HS-5 (cell line): ENCODE data around the gene RIPK1.
"Not testable (repeated sequence)": the region's sequence is repeated elsewhere in the genome, so short reads cannot be mapped to it uniquely, and the experiment has no call there.

Experiments
- DNase-seq: peaks from one replicate; pipeline ENCODE4 v3.0.0-alpha.2; 2012; ENCODE audit warnings: low read depth

Gene RIPK1

GRCh38 chr6:3045777-3046176 lies 22.5 kb upstream of the RIPK1 start:
- no peak for DNase-seq

- DNase-seq = no peak
Observed at GRCh38 chr6:3046295-3046694, 22.0 kb upstream of the RIPK1 start.

DNA sequence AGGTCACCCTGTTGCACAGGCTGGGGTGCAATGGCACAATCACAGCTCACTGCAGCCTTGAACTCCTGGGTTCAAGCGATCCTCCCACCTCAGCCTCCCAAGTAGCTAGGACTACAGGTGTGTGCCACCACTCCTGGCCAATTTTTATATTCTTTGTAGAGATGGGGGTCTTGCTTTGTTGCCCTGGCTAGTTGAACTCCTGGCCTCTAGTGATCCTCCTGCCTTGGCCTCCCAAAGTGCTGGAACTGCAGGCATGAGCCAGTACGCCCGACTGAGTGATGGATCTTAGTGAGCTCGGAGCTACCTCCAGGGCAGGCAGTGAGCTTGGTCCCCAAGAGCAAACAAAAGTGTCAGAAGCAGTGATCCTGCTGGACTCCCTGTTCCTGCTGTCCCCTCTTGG lies 20.3 kb upstream of the RIPK1 start:
- DNase-seq = not testable (repeated sequence)

- DNase-seq = no peak
Observed at GRCh38 chr6:3052481-3053230, 15.6 kb upstream of the RIPK1 start.

GRCh38 chr6:3053231-3053508 lies 15.1 kb upstream of the RIPK1 start:
- no peak for DNase-seq

DNA sequence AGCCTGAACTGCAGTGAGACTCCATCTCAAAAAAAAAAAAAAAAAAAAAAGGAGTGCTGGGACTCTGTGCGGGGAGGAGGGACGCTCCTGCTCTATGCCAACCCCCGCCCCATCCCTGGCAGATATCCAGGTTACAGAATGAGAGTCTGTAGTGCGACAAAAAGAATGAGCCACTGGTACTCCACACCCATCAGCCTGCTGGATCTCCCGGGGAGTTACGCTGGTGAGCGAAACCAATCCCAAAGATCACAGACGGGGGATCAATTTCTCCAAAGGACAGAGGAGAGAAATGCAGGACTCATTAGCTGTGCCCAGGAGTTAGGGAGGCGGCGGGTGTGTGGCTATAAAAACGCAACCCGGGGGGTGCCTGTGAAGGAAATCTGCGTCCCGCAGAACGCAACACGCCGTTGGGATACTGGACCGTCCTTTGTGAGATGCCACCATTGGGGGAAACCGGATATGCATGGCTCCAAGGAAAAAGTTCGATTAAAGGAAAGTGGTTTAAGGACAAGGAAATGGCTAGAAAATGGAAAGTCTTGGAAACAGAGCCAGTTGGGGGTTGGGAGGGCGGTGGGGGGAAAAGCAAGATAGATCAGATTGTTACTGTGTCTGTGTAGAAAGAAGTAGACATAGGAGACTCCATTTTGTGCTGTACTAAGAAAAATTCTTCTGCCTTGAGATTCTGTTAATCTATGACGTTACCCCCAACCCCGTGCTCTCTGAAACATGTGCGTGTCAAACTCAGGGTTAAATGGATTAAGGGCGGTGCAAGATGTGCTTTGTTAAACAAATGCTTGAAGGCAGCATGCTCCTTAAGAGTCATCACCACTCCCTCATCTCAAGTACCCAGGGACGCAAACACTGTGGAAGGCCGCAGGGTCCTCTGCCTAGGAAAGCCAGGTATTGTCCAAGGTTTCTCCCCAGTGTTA lies 13.8 kb upstream of the RIPK1 start:
- not testable (repeated sequence) for DNase-seq

- DNase-seq = not testable (repeated sequence)
Observed at GRCh38 chr6:3055158-3055499, 13.2 kb upstream of the RIPK1 start.

DNA sequence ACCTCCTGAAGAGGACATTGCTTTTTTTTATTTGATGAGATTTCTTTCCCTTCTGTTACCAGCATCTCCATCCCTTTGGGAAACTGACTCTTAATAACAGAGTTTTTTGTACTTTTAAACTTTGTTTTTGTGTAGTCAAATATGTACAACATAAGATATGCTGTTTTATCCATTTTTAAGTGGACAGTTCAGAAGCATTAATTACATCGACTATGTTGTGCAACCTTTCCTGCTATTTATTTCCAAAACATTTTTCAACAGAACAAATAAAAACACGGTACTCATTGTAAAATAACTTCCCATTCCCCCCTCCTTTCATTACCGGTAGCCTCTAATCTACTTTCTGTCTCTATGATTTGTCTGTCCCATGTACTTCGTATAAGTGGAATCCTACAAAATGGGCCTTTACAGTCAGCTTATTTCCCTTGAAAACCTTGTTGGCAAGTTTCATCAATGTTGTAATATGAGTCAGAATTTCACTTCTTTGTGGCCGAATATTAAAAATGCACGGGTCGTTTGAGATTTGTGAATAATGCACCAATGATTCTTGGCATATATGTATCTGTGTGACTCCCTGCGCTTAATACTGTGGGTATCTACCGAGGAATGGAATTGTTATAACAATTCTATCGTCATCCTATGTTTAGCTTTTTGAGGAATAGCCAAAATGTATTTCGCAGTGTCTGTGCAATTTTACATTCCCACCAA lies 11.1 kb upstream of the RIPK1 start:
- no peak for DNase-seq

DNA sequence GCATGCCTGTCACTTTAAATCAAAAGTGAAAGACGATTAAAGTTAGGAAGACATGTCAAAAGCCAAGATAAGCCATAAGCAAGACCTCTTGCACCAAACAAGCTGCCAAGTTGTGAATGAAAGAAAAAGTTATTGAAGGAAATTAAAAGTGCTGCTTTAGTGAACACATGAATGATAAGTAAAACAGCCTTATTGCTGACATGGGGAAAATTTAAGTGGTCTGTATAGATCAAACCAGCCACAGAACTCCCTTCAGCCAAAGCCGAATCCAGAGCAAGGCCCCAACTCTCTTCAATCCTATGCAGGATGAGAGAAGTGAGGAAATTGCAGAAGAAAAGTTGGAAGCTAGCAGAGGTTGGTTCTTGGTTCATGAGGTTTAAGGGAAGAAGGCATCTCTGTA lies 9.3 kb upstream of the RIPK1 start:
- no peak for DNase-seq

DNA sequence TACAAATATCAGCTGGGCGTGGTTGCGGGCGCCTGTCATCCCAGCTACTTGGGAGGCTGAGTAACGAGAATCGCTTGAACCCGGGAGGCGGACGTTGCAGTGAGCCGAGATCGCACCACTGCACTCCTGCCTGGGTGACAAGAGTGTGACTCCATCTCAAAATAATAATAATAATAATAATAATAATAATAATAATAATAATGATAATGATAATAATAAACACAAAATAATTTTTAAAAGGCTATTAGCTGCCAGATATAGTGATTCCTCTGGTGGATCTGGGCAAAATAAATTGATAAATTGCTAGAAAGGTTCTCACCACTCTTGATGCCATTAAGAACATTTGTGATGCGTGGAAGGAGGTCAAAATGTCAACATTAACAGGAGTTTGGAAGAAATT lies 8.2 kb upstream of the RIPK1 start:
- DNase-seq = not testable (repeated sequence)

DNA sequence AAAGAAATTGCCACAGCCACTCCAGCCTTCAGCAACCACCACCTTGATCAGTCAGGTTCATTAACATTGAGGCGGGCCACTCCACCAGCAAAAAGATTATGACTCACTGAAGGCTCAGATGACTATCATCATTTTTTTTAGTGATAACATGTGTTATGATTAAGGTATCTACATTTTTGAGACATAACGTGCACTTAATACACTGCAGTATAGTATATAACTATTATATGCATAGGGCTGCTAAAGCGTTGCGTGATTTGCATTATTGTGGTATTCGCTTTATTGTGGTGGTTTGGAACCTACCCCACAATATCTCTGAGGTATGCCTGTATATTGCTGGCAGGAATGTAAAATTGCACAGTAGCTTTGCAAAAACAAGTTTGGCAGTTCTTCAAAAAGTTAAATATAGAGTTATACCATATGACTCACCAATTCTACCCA lies 6.8 kb upstream of the RIPK1 start:
- peak; percentile 98 for DNase-seq

- DNase-seq = not testable (repeated sequence)
Observed at GRCh38 chr6:3063340-3063732, 5.0 kb upstream of the RIPK1 start.

DNA sequence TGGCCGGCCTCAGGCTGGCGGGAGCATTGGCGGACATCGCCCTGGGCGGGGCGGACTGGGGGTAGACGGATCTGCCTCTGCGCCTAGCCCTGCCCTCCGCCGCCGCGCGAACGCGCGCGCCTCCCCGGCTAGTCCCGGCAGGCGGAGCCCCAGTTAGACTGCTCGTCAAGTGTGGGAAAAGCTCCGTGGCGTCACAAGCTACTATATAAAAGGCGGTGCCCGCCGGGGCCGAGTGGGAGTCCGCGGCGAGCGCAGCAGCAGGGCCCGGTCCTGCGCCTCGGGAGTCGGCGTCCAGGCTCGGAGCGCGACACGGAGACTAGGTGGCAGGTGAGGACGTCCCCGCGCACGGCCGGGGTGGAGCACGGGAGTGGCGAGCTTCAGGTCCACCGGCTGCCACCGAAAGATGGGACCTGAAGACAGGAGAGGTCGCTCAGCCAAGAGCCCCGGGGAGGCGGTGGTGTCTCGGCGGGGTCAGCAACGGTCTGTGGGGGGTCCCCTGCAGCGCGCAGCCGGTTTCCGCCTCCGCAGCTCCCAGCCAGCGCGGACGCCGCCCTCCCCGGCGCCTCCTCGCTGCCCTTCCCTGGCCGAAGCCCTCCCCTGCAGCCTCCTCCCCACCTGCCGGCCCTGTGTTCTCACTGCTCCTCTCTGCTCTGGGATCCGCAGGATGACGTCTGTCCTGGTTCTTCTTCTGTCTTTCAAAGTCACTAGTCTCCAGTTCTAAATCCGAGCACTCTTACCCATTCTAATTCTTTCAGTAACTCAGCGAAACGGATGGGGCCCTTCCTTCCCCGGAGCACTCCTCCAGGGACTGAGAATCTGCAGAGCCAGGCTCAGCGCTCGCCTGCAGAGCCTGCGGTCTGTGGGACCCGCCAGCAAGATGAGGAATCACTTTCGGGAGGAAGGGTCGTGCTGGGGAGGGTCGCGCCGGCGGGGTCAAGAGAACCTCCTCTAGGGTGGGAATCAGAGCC lies 4.3 kb upstream of the RIPK1 start:
- DNase-seq = peak; percentile 66

- DNase-seq = no peak
Observed at GRCh38 chr6:3071568-3071967, 3.3 kb downstream of the RIPK1 start.

DNA sequence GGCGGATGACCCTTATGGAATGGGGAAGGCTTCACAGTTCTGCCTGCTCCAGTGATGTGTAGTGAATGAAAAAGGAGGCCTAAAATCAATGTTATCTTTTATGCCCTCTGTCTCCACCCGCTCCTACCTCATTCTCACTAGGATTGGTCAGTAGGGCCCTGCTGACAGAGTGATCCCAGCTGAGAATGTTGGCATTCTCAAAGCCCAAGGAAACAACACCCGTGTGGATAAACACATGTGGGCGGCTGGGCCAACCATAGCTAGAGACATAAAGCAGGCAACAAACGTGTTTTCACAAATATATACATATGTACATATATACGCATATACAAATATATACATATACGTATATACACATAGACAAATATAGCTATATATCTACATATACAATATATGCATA lies 4.5 kb downstream of the RIPK1 start:
- no peak for DNase-seq

GRCh38 chr6:3073382-3073781 lies 5.1 kb downstream of the RIPK1 start:
- DNase-seq = no peak

GRCh38 chr6:3075772-3076113 lies 7.4 kb downstream of the RIPK1 start:
- no peak for DNase-seq

DNA sequence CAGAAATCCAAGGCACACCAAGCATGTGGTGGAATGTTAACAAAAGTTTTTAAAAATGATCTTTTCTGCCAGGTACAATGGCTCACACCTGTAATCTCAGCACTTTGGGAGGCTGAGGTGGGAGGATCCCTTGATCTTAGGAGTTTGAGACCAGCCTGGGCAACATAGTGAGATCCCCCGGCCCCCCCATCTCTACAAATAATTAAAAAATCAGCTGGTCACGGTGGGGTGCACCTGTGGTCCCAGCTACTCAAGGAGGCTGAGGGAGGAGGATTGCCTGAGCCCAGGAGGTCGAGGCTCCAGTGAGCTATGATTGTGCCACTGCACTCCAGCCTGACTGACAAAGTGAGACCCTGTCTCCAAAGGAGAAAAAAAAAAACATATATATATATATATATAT lies 8.0 kb downstream of the RIPK1 start:
- DNase-seq = no peak

- no peak for DNase-seq
Observed at GRCh38 chr6:3077430-3077829, 9.1 kb downstream of the RIPK1 start.

DNA sequence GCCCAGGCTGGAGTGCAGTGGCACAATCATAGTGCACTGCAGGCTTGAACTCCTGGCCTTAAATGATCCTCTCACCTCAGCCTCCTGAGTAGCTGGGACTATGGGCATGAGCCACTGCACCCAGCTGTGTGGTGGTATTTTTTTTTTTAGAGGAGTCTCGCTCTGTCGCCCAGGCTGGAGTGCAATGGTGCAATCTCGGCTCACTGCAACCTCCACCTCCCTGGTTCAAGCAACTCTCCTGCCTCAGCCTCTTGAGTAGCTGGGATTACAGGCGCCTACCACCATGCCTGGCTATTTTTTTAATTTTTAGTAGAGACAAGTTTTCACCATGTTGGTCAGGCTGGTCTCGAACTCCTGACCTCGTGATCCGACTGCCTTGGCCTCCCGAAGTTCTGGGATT lies 10.7 kb downstream of the RIPK1 start:
- DNase-seq = not testable (repeated sequence)

DNA sequence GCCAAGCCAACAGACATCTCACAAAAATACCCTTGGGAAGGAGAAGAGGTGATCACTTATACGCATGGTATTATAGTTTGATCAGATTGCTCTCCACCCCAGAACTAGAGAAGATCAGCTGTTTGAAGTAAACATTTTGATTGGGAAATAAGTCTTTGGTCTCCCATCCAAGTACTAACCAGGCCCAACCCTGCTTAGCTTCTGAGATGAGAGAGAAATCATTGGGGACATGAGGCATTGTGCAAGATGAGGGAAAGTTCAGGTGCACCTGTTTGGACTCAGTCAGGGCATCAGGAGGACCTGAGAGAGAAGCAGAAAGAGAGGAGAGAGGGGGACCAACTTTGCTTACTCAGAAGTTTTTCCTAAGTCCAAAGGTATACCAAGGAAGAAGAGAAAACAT lies 11.4 kb downstream of the RIPK1 start:
- no peak for DNase-seq

DNA sequence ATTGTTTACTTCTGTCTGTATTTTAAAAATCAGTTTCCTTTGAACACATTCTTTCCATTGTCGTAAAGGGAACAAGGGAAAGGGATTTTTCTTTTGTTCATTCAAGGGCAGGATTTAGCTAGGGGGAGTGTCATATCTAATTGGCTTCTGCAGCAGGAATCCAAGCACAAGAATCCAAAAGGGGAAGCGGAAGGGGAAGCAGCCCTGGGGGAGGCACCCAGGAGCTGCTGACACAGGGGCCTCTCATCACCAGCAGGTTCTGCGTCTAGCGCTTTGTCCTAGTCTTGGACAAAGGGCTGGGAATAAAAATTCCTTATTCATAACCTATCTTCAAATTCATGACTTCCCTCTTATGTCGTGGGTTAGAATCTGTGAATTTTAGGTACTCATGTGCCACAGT lies 13.7 kb downstream of the RIPK1 start:
- DNase-seq = no peak
